ENCODE measurements around the gene RSRP1. TPM values are rescaled to one million over a fixed set of nuclear protein-coding genes. Genes with fewer than 3 reads are reported as not detected.
A peak's percentile ranks its signal among the peaks of the same experiment; 100 is the strongest.
"Not testable (repeated sequence)": the region's sequence is repeated elsewhere in the genome, so short reads cannot be mapped to it uniquely, and the experiment has no call there.

RSRP1 gene
- total and polyA plus RNA-seq, 2 of the 8 experiments (the other 6 are each of a cell fraction or from before 2014, with no cell fraction given): 32.9 to 59.4 TPM

- CTCF ChIA-PET (ENCODE audit: partially characterized antibody); H4K91ac ChIP-seq (replicated peaks; ENCODE audit: insufficient read length, low read length); H3K4me1 ChIP-seq (replicated peaks in 1 of 4; ENCODE audit: control insufficient read depth in 3 of 4, insufficient read depth in 4 of 4, low read length in 3 of 4); H2AFZ ChIP-seq (ENCODE audit: low read length); H4K20me1 ChIP-seq (replicated peaks in 1 of 2; ENCODE audit: control insufficient read depth in 1 of 2, insufficient read depth in 2 of 2, low read length in 2 of 2); H3K14ac ChIP-seq (ENCODE audit: insufficient read length); H3K4ac ChIP-seq (replicated peaks; ENCODE audit: insufficient read length, low read depth, low read length); H4K8ac ChIP-seq (ENCODE audit: extremely low read depth, insufficient read depth, low read length); H3K56ac ChIP-seq (replicated peaks; ENCODE audit: insufficient read length, low read depth, low read length); H2BK15ac ChIP-seq (ENCODE audit: low read length); H3K9me3 ChIP-seq (ENCODE audit: insufficient read depth in 2 of 2, low read depth in 1 of 2, low read length in 1 of 2); H3K18ac ChIP-seq (ENCODE audit: extremely low read depth, low read length); DNase-seq (ENCODE audit: low read depth in 1 of 2, low spot score in 2 of 2); H3K23me2 ChIP-seq (ENCODE audit: low read depth, low read length); H2BK120ac ChIP-seq (replicated peaks; ENCODE audit: low read depth, low read length); H4K5ac ChIP-seq (ENCODE audit: insufficient read length, low read depth, low read length); H3K36me3 ChIP-seq (ENCODE audit: control insufficient read depth in 2 of 4, insufficient read depth in 4 of 4, low read length in 3 of 4); H3K23ac ChIP-seq (ENCODE audit: insufficient read length); H2AK5ac ChIP-seq (ENCODE audit: low read depth, low read length); H2BK20ac ChIP-seq (ENCODE audit: low read length); H3K79me1 ChIP-seq (ENCODE audit: low read depth, low read length); H3K27me3 ChIP-seq (replicated peaks in 1 of 4; ENCODE audit: control insufficient read depth in 3 of 4, extremely low read depth in 1 of 4, insufficient read depth in 3 of 4, low read length in 3 of 4); POLR2A ChIA-PET (ENCODE audit: partially characterized antibody); H3K79me2 ChIP-seq (ENCODE audit: control insufficient read depth in 1 of 2, insufficient read depth in 2 of 2, low read length in 2 of 2); H3K4me2 ChIP-seq (ENCODE audit: insufficient read depth in 1 of 2, low read depth in 2 of 2, low read length in 2 of 2); H3K9ac ChIP-seq (replicated peaks in 1 of 4; ENCODE audit: extremely low read depth in 1 of 4, low read depth in 3 of 4, low read length in 3 of 4); H3K4me3 ChIP-seq (ENCODE audit: extremely low read depth in 1 of 4, insufficient read depth in 2 of 4, low read depth in 3 of 4, low read length in 4 of 4); H2BK5ac ChIP-seq (ENCODE audit: low read depth, low read length); H3K27ac ChIP-seq (ENCODE audit: low read depth, low read length); H2BK12ac ChIP-seq (ENCODE audit: low read depth, low read length): not testable (repeated sequence)
- 7% methylated on average over 5 of the region's 6 CpGs; no CpG with 5 or more reads in 1 of the 2 experiments for WGBS, 2 experiments (ENCODE audit: extremely low coverage in 1 of 2, insufficient coverage in 1 of 2, insufficient read length in 1 of 2, insufficient replicate concordance in 2 of 2, low coverage in 1 of 2, low lambda C conversion rate in 2 of 2, missing lambda C conversion rate in 1 of 2)
- FAIRE-seq: peak; percentile 96
- TF ChIP-seq RAD21 (IDR thresholded peaks at IDR 0.05 in 1 of 2, conservative IDR thresholded peaks at IDR 0.05 in 1 of 2; ENCODE audit: low read depth in 2 of 2, low read length in 2 of 2): peak; percentile 38 to 40; a peak in 3 of 4 replicates
- peak; percentile 18 to 27 (median 27) for TF ChIP-seq CTCF (IDR thresholded peaks at IDR 0.05; ENCODE audit: control extremely low read depth in 1 of 3, insufficient read depth in 1 of 3, low read depth in 1 of 3, low read length in 3 of 3)
Measured at GRCh38 chr1:25290043-25290442, 42.8 kb upstream of the RSRP1 start.
